MM.1S (cell line): ENCODE results near the gene WBP1.
A peak's percentile ranks its signal among the peaks of the same experiment; 100 is the strongest.
"Not testable (repeated sequence)": the region's sequence is repeated elsewhere in the genome, so short reads cannot be mapped to it uniquely, and the experiment has no call there.

ENCODE experiments used
- DNase-seq: peaks from one replicate; pipeline ENCODE4 v3.0.0-alpha.2; 2015
- H2AFZ ChIP-seq: fragments of 300-600 bp; sonication (generic); 2 replicates; pipeline ENCODE4 v1.6.0; 2016; ENCODE audit warnings: antibody characterized with exemption, low read length
- H3F3A ChIP-seq: fragments of 300-600 bp; sonication (generic); 2 replicates; pipeline ENCODE4 v1.6.1; 2016; ENCODE audit warnings: mild to moderate bottlenecking, antibody characterized with exemption, low read length, moderate library complexity, mixed read lengths; ENCODE audit not compliant: insufficient read depth
- H3K27ac ChIP-seq: fragments of 300-600 bp; sonication (generic); 2 replicates; pipeline ENCODE4 v1.5.1; 2016; ENCODE audit warnings: mild to moderate bottlenecking, low read length
- H3K27me3 ChIP-seq: fragments of 300-600 bp; sonication (generic); replicated peaks from 2 replicates; pipeline ENCODE4 v1.6.0; 2016; ENCODE audit warnings: low read length; ENCODE audit not compliant: insufficient read depth
- H3K36me3 ChIP-seq: fragments of 300-600 bp; sonication (generic); replicated peaks from 2 replicates; pipeline ENCODE4 v1.6.1; 2016; ENCODE audit warnings: mild to moderate bottlenecking, low read length, mixed read lengths; ENCODE audit not compliant: insufficient read depth
- H3K4me1 ChIP-seq: fragments of 300-600 bp; sonication (generic); 2 replicates; pipeline ENCODE4 v1.6.1; 2016; ENCODE audit warnings: low read length, mixed read lengths
- H3K4me2 ChIP-seq: fragments of 300-600 bp; sonication (generic); 2 replicates; pipeline ENCODE4 v1.6.0; 2016; ENCODE audit warnings: low read depth, low read length
- H3K4me3 ChIP-seq: fragments of 300-600 bp; sonication (generic); 2 replicates; pipeline ENCODE4 v1.5.1; 2016; ENCODE audit warnings: low read length, mixed read lengths
- H3K79me2 ChIP-seq: fragments of 300-600 bp; sonication (generic); 2 replicates; pipeline ENCODE4 v1.6.1; 2016; ENCODE audit warnings: mixed run types, low read length, mixed read lengths
- H3K9ac ChIP-seq: fragments of 300-600 bp; sonication (generic); 2 replicates; pipeline ENCODE4 v1.6.1; 2016; ENCODE audit warnings: low read length, mixed read lengths
- H3K9me2 ChIP-seq: fragments of 300-600 bp; sonication (generic); replicated peaks from 2 replicates; pipeline ENCODE4 v1.6.1; 2016; ENCODE audit warnings: mild to moderate bottlenecking, low read length, mixed read lengths; ENCODE audit not compliant: insufficient read depth
- H3K9me3 ChIP-seq: fragments of 300-600 bp; sonication (generic); replicated peaks from 2 replicates; pipeline ENCODE4 v1.6.1; 2016; ENCODE audit warnings: mild to moderate bottlenecking, low read length, mixed read lengths; ENCODE audit not compliant: insufficient read depth
- H4K20me1 ChIP-seq: fragments of 300-600 bp; sonication (generic); 2 replicates; pipeline ENCODE4 v1.6.1; 2016; ENCODE audit warnings: mild to moderate bottlenecking, low read length, moderate library complexity, mixed read lengths; ENCODE audit not compliant: insufficient read depth
- CTCF ChIP-seq: fragments of 300-600 bp; sonication (generic); IDR thresholded peaks from 2 replicates; pipeline ENCODE4 v1.5.1; 2016; ENCODE audit warnings: antibody characterized with exemption, low read length, mixed read lengths
- EZH2 ChIP-seq: fragments of 300-600 bp; sonication (generic); optimal IDR thresholded peaks from 2 replicates; pipeline ENCODE3; 2017; ENCODE audit warnings: low read depth, mild to moderate bottlenecking, antibody characterized with exemption, low read length, mixed read lengths
- EZH2phosphoT487 ChIP-seq: fragments of 300-600 bp; sonication (generic); IDR thresholded peaks from 2 replicates; pipeline ENCODE4 v1.6.1; 2018; ENCODE audit warnings: antibody characterized with exemption, low read length

Gene WBP1

GRCh38 chr2:74441170-74441689 lies 17.0 kb upstream of the WBP1 start:
- no peak overlapping the region for H3K27ac ChIP-seq
- H3K9me3 ChIP-seq = no peaks in the 10 kb centered on the region
- TF ChIP-seq CTCF = no peak
- no peak for TF ChIP-seq EZH2phosphoT487
- TF ChIP-seq EZH2 = no peak
- no peaks in the 10 kb centered on the region for H4K20me1 ChIP-seq
- H3K27me3 ChIP-seq = peaks cover 31% of the 10 kb centered on the region
- H3K9me2 ChIP-seq = no peaks in the 10 kb centered on the region
- H3K4me1 ChIP-seq = peaks cover 5% of the 10 kb centered on the region
- H3K4me3 ChIP-seq = peak overlapping the region; percentile 40; the same call in 1 of the 2 replicates
- H3K4me2 ChIP-seq = peak overlapping the region; percentile 85
- DNase-seq = no peak
- no peaks in the 10 kb centered on the region for H3F3A ChIP-seq
- H3K79me2 ChIP-seq = no peaks in the 10 kb centered on the region
- peak overlapping the region; percentile 98 for H2AFZ ChIP-seq
- H3K36me3 ChIP-seq = no peaks in the 10 kb centered on the region
- no peak overlapping the region for H3K9ac ChIP-seq

- Histone ChIP-seq H3K27me3 (peaks cover 31% of the 10 kb centered on the region), H3K27ac (no peak within 1 kb of the TSS), H3K4me3 (peak within 1 kb of the TSS; percentile 58)
These were observed 16.4 kb upstream of the WBP1 start, which contains the start of gene RTKN for GRCh38 chr2:74441690-74442482. TSS of gene RTKN (minus strand) at chr2:74441937. CDS start at chr2:74441816, 121 bp downstream.

GRCh38 chr2:74442483-74443297 lies 15.5 kb upstream of the WBP1 start:
- not testable (repeated sequence) for H3K9me3 ChIP-seq, H3K79me2 ChIP-seq, H3F3A ChIP-seq, H3K4me3 ChIP-seq, H3K36me3 ChIP-seq, H4K20me1 ChIP-seq, H3K9ac ChIP-seq, H3K27ac ChIP-seq, DNase-seq, H3K4me2 ChIP-seq, H2AFZ ChIP-seq, H3K9me2 ChIP-seq, H3K4me1 ChIP-seq
- H3K27me3 ChIP-seq = peaks cover 31% of the 10 kb centered on the region

More at GRCh38 chr2:74441690-74442482, 16.4 kb upstream of the WBP1 start, which contains the start of gene RTKN:
- Histone ChIP-seq H2AFZ (peak within 1 kb of the TSS; percentile 98), H4K20me1 (no peaks in the 10 kb centered on the region), H3K36me3 (no peaks in the 10 kb centered on the region), H3K9ac (no peak within 1 kb of the TSS), H3K79me2 (no peaks in the 10 kb centered on the region), H3F3A (no peaks in the 10 kb centered on the region), H3K4me2 (peak within 1 kb of the TSS; percentile 89), H3K4me1 (peaks cover 5% of the 10 kb centered on the region), H3K9me3 (no peaks in the 10 kb centered on the region), H3K9me2 (no peaks in the 10 kb centered on the region)
- DNase-seq = peak; percentile 37
- TF ChIP-seq CTCF (no peak), EZH2phosphoT487 (no peak)
